22Rv1 (cell line): ENCODE data around the gene ATG4B.

Source experiments
- CTCF ChIP-seq: fragments of 450-650 bp; IDR thresholded peaks from 2 replicates; pipeline ENCODE4 v1.5.1; 2017; ENCODE audit warnings: mild to moderate bottlenecking
- ZFX ChIP-seq: fragments of 450-650 bp; IDR thresholded peaks from 2 replicates; pipeline ENCODE4 v1.6.1; 2017; ENCODE audit warnings: antibody characterized with exemption, borderline replicate concordance

GRCh38 chr2:241649927-241650326 is 12.4 kb downstream of the ATG4B start:
- TF ChIP-seq CTCF (no peak), ZFX (no peak)
